IMR-90 (cell line): ENCODE measurements around the gene IFFO2. TPM values are rescaled to one million over a fixed set of nuclear protein-coding genes. Genes with fewer than 3 reads are reported as not detected.

Experiments used
- ATAC-seq: fragments of 200-7000 bp; cut with Tn5 transposase; 2 replicates; pipeline ENCODE4 v1.9.1; 2020; ENCODE audit warnings: low read depth, mild to moderate bottlenecking, moderate library complexity
- BruUV-seq: library from RNA; stranded (reverse); fragments of 400-500 nt; replicated peaks from 2 replicates; lab custom pipeline; 2021; lab: Mats Ljungman, UMichigan
- CTCF ChIA-PET: fragments of 300-600 bp; formaldehyde crosslinking; extraction: SDS; loops from one replicate; lab custom pipeline; 2021; ENCODE audit warnings: antibody characterized with exemption; lab: Yijun Ruan, JAX
- POLR2A ChIA-PET: fragments of 300-600 bp; sonication (Branson Sonifier 250); formaldehyde crosslinking; loops from one replicate; lab custom pipeline; 2022; ENCODE audit warnings: antibody characterized with exemption; ENCODE audit not compliant: unreplicated experiment; lab: Charles Lee
- DNase-seq: peaks from one replicate; pipeline ENCODE4 v3.0.0; 2013
- H2AFZ ChIP-seq: replicated peaks from 2 replicates; pipeline ENCODE3; 2013; ENCODE audit warnings: low read length, mild to moderate bottlenecking; ENCODE audit not compliant: poor library complexity
- H2AK5ac ChIP-seq: 2 replicates; pipeline ENCODE4 v1.6.1; 2013; ENCODE audit warnings: low read depth, low read length, inconsistent platforms
- H2AK9ac ChIP-seq: replicated peaks from 2 replicates; pipeline ENCODE3; 2013; ENCODE audit warnings: mild to moderate bottlenecking, low read depth, low read length, moderate library complexity; ENCODE audit not compliant: poor library complexity
- H2BK120ac ChIP-seq: 2 replicates; pipeline ENCODE4 v1.6.1; 2013; ENCODE audit warnings: low read depth, low read length, inconsistent platforms
- H2BK15ac ChIP-seq: 3 replicates; pipeline ENCODE4 v1.6.1; 2013; ENCODE audit warnings: low read depth, low read length, inconsistent platforms
- H2BK20ac ChIP-seq: 2 replicates; pipeline ENCODE4 v1.6.1; 2013; ENCODE audit warnings: low read depth, mild to moderate bottlenecking, inconsistent platforms, low read length, moderate library complexity
- H2BK5ac ChIP-seq: 2 replicates; pipeline ENCODE4 v1.6.1; 2013; ENCODE audit warnings: mild to moderate bottlenecking, low read depth, low read length, inconsistent platforms; ENCODE audit not compliant: poor library complexity, severe bottlenecking
- H3K14ac ChIP-seq: replicated peaks from 2 replicates; pipeline ENCODE4 v1.6.1; 2013; ENCODE audit warnings: low read depth, low read length, inconsistent platforms
- H3K18ac ChIP-seq: 2 replicates; pipeline ENCODE4 v1.6.1; 2013; ENCODE audit warnings: low read depth, low read length, control low read depth
- H3K23ac ChIP-seq: 2 replicates; pipeline ENCODE4 v1.6.1; 2013; ENCODE audit warnings: low read depth, low read length, inconsistent platforms
- H3K27ac ChIP-seq: 2 replicates; pipeline ENCODE4 v1.5.1; 2013; ENCODE audit warnings: mild to moderate bottlenecking, control low read depth, low read length; ENCODE audit not compliant: insufficient read depth
- H3K27me3 ChIP-seq: 2 replicates; pipeline ENCODE4 v1.6.1; 2013; ENCODE audit warnings: low read length; ENCODE audit not compliant: control insufficient read depth, insufficient read depth
- H3K36me3 ChIP-seq: 2 replicates; pipeline ENCODE4 v1.6.1; 2013; ENCODE audit warnings: low read length, mixed read lengths; ENCODE audit not compliant: control insufficient read depth, insufficient read depth
- H3K4ac ChIP-seq: 2 replicates; pipeline ENCODE4 v1.6.1; 2013; ENCODE audit warnings: low read depth, low read length, inconsistent platforms
- H3K4me1 ChIP-seq: 2 replicates; pipeline ENCODE4 v1.6.1; 2013; ENCODE audit warnings: low read length, mixed read lengths; ENCODE audit not compliant: control insufficient read depth, insufficient read depth
- H3K4me2 ChIP-seq: 2 replicates; pipeline ENCODE4 v1.6.1; 2013; ENCODE audit warnings: low read depth, mild to moderate bottlenecking, control low read depth, low read length, moderate library complexity
- H3K4me3 ChIP-seq: 2 replicates; pipeline ENCODE4 v1.5.1; 2013; ENCODE audit warnings: low read depth, mild to moderate bottlenecking, control low read depth, low read length, moderate library complexity; ENCODE audit not compliant: insufficient read depth
- H3K56ac ChIP-seq: 2 replicates; pipeline ENCODE4 v1.6.1; 2013; ENCODE audit warnings: low read length, inconsistent platforms; ENCODE audit not compliant: insufficient read depth; ENCODE audit errors: extremely low read depth
- H3K79me1 ChIP-seq, 2 experiments: 2 replicates each; pipeline ENCODE4 v1.6.1; 2013; ENCODE audit warnings: low read length in 2 of 2, inconsistent platforms in 1 of 2, low read depth in 1 of 2
- H3K9ac ChIP-seq: 2 replicates; pipeline ENCODE4 v1.6.1; 2013; ENCODE audit warnings: low read depth, low read length, control low read depth
- H3K9me1 ChIP-seq: 2 replicates; pipeline ENCODE4 v1.6.1; 2013; ENCODE audit warnings: low read length, inconsistent platforms; ENCODE audit not compliant: insufficient read depth
- H3K9me3 ChIP-seq: 2 replicates; pipeline ENCODE4 v1.6.1; 2013; ENCODE audit warnings: low read length; ENCODE audit not compliant: control insufficient read depth, insufficient read depth
- H4K20me1 ChIP-seq: 2 replicates; pipeline ENCODE4 v1.6.1; 2013; ENCODE audit warnings: low read length, inconsistent platforms; ENCODE audit not compliant: insufficient read depth
- H4K5ac ChIP-seq: 2 replicates; pipeline ENCODE4 v1.6.1; 2013; ENCODE audit warnings: mild to moderate bottlenecking, low read depth, low read length, control low read depth
- H4K8ac ChIP-seq, 2 experiments: 2 replicates each; pipeline ENCODE4 v1.6.1; 2013; ENCODE audit warnings: low read depth in 2 of 2, low read length in 2 of 2, control low read depth in 1 of 2, inconsistent platforms in 1 of 2
- H4K91ac ChIP-seq: 2 replicates; pipeline ENCODE4 v1.6.1; 2013; ENCODE audit warnings: low read depth, low read length, inconsistent platforms; ENCODE audit not compliant: insufficient read depth
- BHLHE40 ChIP-seq: fragments of 150-350 bp; IDR thresholded peaks from 2 replicates; pipeline ENCODE4 v1.6.1; 2016; ENCODE audit warnings: mild to moderate bottlenecking, low read depth, low read length
- RCOR1 ChIP-seq: IDR thresholded peaks from 2 replicates; pipeline ENCODE4 v1.6.1; 2012; ENCODE audit warnings: mild to moderate bottlenecking, low read length, improper control_type of control experiment; ENCODE audit not compliant: insufficient replicate concordance
- WGBS, 2 experiments: methylation state at CpG; one replicate each; pipeline versions ENCODE4 v1.1.5 to v1.1.7; 2013; ENCODE audit warnings: missing lambda C conversion rate in 2 of 2; ENCODE audit not compliant: insufficient read length in 1 of 2; ENCODE audit errors: extremely low coverage in 2 of 2; 5-methylcytosine and 5-hydroxymethylcytosine counted together
- dilution Hi-C: fragments of 300-500 bp; cut with HindIII; formaldehyde crosslinking; loops from one replicate; pipeline ENCODE4 v1.14.3; 2018; ENCODE audit warnings: low sequenced_read_pairs; ENCODE audit not compliant: unreplicated experiment
- in situ Hi-C: fragments of 300-500 bp; cut with MboI; formaldehyde crosslinking; loops from 3 replicates; pipeline ENCODE4 v1.14.3; 2019; ENCODE audit warnings: low sequenced_read_pairs, inconsistent platforms, mixed read lengths
- intact Hi-C: fragments of 100-400 bp; cut with micrococcal nuclease; formaldehyde crosslinking; loops from 2 replicates; pipeline ENCODE4 v1.10.0; 2022
- polyA plus RNA-seq, 3 experiments: library from polyadenylated mRNA; depleted of rRNA; stranded (reverse); fragments of >200 nt; gene quantifications; 2 replicates each; pipeline ENCODE4 v1.2.3, GENCODE V29; 2012; ENCODE audit warnings: low replicate concordance in 1 of 3
- total RNA-seq: library from RNA; depleted of rRNA; stranded (reverse); fragments of >200 nt; gene quantifications from 2 replicates; pipeline ENCODE4 v1.2.3, GENCODE V29; 2012
- TF ChIP-seq, protein P1 (sequence below): conservative IDR thresholded peaks from 2 replicates; pipeline ENCODE4 v1.5.1; 2012; ENCODE audit warnings: mild to moderate bottlenecking, low read depth, low read length, improper control_type of control experiment

IFFO2 gene
- total and polyA plus RNA-seq, 2 of the 4 experiments (the other 2 are of a cell fraction) = 14.5 to 18.2 TPM

DNA sequence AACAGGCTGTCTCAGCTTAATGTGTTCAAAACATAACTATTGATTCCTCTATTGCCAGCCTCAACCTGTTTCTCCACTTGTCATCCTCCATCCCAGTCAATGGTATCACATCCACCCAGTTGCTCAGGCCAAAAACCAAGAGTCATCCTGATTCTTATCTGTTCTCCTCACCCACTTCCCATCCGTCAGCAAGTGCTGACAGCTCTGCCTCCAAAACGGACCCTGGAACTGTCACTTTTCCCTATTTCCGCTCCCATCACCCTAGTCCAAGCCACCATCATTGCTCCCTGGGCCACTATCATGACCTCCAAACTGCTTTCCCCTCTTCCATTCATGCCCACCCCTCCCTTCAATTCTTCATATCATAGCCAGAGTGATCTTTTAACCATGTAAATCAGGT is 36.2 kb upstream of the IFFO2 start:
- no peak overlapping the region for H2BK20ac ChIP-seq
- no peak overlapping the region for H3K23ac ChIP-seq
- 60% methylated on average over 3 of the region's 3 CpGs; no CpG with 5 or more reads in 1 of the 2 experiments for WGBS, 2 experiments
- H2AFZ ChIP-seq = no peak overlapping the region
- no peak overlapping the region for H2AK9ac ChIP-seq
- H4K20me1 ChIP-seq = no peaks in the 10 kb centered on the region
- no peak overlapping the region for H3K27ac ChIP-seq
- H3K4me2 ChIP-seq = no peak overlapping the region
- no peak for ATAC-seq
- no peak overlapping the region for H2BK5ac ChIP-seq
- BruUV-seq = no TSS peak
- no peak overlapping the region for H4K8ac ChIP-seq
- in situ Hi-C loops (no loop called here), dilution Hi-C loops (no loop called here), intact Hi-C loops (no loop called here)
- H3K9me3 ChIP-seq = no peaks in the 10 kb centered on the region
- no peak overlapping the region for H3K4ac ChIP-seq
- no peaks in the 10 kb centered on the region for H3K9me1 ChIP-seq
- H3K36me3 ChIP-seq = no peaks in the 10 kb centered on the region
- H3K9ac ChIP-seq = no peak overlapping the region
- H3K56ac ChIP-seq = no peak overlapping the region
- no peak for DNase-seq
- no peak overlapping the region for H4K5ac ChIP-seq
- H2AK5ac ChIP-seq = no peak overlapping the region
- POLR2A ChIA-PET = no interaction called here
- no peak overlapping the region for H2BK15ac ChIP-seq
- H3K79me1 ChIP-seq = no peaks in the 10 kb centered on the region
- H3K4me3 ChIP-seq = no peak overlapping the region
- H4K91ac ChIP-seq = no peak overlapping the region
- H3K4me1 ChIP-seq = no peaks in the 10 kb centered on the region
- peaks cover 9% of the 10 kb centered on the region for H3K27me3 ChIP-seq
- no peak for TF ChIP-seq BHLHE40
- TF ChIP-seq RCOR1 = no peak
- TF ChIP-seq, protein P1, sequence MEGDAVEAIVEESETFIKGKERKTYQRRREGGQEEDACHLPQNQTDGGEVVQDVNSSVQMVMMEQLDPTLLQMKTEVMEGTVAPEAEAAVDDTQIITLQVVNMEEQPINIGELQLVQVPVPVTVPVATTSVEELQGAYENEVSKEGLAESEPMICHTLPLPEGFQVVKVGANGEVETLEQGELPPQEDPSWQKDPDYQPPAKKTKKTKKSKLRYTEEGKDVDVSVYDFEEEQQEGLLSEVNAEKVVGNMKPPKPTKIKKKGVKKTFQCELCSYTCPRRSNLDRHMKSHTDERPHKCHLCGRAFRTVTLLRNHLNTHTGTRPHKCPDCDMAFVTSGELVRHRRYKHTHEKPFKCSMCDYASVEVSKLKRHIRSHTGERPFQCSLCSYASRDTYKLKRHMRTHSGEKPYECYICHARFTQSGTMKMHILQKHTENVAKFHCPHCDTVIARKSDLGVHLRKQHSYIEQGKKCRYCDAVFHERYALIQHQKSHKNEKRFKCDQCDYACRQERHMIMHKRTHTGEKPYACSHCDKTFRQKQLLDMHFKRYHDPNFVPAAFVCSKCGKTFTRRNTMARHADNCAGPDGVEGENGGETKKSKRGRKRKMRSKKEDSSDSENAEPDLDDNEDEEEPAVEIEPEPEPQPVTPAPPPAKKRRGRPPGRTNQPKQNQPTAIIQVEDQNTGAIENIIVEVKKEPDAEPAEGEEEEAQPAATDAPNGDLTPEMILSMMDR = no peak
- CTCF ChIA-PET = no interaction called here
- no peak overlapping the region for H2BK120ac ChIP-seq
- no peak overlapping the region for H3K18ac ChIP-seq
- H3K14ac ChIP-seq = no peak overlapping the region
